Measurements from ENCODE around the gene FBXW7.

- no peak for TF ChIP-seq CTCF (IDR thresholded peaks at IDR 0.05; ENCODE audit: low read depth, low read length)
- no peak for TF ChIP-seq MYC (IDR thresholded peaks at IDR 0.05; ENCODE audit: low read depth, low read length)
Measured at GRCh38 chr4:152310257-152310656, 225.6 kb downstream of the FBXW7 start.

Measured in NB4 (cell line).